Inflammatory macrophage treated with lipopolysaccharide for 4 hours (primary cell): ENCODE results near the gene TMEM130.

Experiments used
- DNase-seq: peaks from one replicate; pipeline ENCODE4 v3.0.0-alpha.2; 2020

The TMEM130 gene

DNA sequence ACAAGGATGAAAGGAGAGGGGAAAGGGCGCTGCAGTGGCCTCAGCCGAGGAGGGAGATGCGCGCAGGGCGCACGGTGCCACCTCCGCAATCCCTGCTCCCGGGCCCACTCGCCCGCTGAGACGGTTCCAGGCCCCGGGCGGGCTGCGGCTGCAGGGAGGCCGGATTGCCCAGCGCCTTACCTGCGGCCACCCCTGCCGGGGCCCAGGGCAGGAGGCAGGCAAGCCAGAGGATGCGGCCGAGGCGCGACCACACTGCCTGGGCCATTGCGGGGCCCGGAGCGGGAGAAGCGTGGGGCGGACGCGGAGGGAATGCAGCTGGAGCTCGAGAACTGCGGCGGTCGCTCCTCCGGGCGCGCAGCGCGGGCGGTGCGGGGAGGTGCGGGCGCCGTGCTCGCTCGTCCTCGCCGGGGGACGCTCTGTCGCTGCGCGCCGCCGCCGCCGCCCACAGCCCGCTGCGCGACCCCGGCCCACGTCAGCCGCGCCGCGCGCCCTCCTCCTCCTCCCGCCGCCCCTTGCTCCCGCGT is at the start of gene TMEM130:
TMEM130 (minus strand) TSS at position 418 of the 524 bp plus-strand sequence; CDS start at position 265, 153 bp downstream.
- no peak for DNase-seq

- no peak for DNase-seq
Observed at GRCh38 chr7:98917331-98917730, 47.5 kb upstream of the TMEM130 start.

DNA sequence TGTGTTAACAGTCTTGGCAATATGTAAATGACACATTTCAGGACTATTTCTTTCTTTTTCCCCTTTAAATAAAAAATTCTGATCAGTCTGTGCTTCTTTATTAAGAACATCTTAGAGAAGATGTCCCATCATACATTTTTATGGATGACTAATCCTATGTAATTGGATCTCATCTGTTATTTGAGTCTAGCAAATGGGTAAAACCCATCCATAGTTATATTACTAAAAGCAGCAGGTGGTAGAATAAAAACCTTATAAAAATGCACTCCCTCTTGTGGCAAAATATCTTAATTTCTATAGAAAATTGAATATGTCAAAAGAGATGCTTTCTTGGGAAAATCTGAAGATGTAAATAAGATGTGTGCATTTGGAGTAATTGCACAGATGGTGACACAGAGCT is 43.8 kb upstream of the TMEM130 start:
- no peak for DNase-seq

- DNase-seq: no peak
Observed at GRCh38 chr7:98913026-98913425, 43.2 kb upstream of the TMEM130 start.

DNA sequence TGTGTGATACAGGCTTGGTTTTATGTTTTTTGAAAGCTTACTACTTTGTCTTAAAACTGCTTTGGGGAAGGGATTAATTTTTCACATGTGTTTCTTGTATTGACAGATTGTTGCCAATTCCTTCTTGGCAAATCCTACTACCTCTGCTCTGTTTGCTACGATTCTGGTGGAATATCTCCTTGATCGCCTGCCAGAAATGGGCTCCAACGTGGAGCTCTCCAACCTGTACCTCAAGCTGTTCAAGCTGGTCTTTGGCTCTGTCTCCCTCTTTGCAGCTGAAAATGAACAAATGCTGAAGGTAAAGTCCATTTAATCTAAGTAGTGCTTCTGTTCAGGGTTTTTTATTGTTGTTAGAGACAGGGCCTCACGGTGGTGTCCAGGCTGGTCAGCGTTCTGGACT is 42.1 kb upstream of the TMEM130 start:
- no peak for DNase-seq

GRCh38 chr7:98910427-98910826 is 40.6 kb upstream of the TMEM130 start:
- DNase-seq: no peak

GRCh38 chr7:98909487-98909886 is 39.7 kb upstream of the TMEM130 start:
- DNase-seq: no peak

GRCh38 chr7:98908585-98908984 is 38.8 kb upstream of the TMEM130 start:
- DNase-seq: no peak

DNA sequence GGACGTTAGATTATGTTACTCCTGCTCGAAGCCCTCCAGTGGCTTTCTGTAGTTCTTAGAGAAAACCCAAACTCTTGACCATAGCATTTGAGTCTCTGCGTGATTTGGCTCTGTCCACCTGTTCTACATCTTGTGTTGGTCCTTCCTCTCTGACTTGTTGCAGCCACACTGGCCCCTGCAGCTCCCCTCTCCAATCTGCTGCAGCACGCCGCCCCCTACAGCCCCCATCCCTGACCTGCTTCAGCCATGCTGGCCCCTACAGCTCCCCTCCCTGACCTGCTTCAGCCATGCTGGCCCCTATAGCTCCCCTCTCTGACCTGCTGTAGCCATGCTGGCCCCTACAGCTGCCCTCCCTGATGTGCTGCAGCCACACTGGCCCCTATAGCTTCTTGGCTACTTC is 37.8 kb upstream of the TMEM130 start:
- no peak for DNase-seq

GRCh38 chr7:98903246-98903645 is 33.4 kb upstream of the TMEM130 start:
- DNase-seq: no peak

DNA sequence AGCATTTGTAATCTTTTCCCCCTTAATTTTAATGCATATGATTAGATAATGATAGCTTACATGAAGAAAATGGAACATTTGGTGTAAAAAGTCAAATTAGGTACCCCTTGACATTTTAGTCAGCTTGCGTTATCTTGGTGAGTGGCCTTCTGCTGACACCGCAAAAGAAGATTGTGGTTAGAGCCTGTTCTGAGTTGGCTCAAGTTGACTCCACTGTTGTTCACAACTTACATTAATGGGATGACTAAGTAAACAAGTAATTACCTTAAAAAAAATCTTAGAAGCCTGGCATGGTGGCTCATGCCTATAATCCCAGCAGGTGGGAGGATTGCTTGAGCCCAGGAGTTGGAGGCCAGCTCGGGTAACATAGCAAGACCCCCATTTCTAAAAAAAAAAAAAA is 32.7 kb upstream of the TMEM130 start:
- DNase-seq: no peak

- DNase-seq: no peak
Observed at GRCh38 chr7:98900815-98901214, 31.0 kb upstream of the TMEM130 start.

DNA sequence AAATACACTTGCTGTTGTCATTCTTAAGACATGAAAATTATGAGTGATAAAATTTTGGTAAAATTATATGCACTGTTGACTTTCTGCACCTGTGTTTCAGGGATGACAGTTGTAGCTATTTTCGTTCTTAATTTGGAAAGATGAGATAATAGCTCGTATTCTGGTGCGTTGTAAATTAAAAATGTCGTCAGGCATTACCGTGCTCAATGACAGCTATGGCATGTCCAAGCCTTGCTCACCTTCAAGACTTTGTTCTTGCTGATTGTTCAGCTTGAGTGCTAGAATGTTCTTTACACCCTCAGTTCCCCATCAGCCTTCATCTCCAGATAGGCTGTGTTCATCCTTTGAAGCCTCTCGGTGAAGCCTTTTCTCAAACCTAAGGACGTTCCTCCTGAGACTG is 30.0 kb upstream of the TMEM130 start:
- no peak for DNase-seq

DNA sequence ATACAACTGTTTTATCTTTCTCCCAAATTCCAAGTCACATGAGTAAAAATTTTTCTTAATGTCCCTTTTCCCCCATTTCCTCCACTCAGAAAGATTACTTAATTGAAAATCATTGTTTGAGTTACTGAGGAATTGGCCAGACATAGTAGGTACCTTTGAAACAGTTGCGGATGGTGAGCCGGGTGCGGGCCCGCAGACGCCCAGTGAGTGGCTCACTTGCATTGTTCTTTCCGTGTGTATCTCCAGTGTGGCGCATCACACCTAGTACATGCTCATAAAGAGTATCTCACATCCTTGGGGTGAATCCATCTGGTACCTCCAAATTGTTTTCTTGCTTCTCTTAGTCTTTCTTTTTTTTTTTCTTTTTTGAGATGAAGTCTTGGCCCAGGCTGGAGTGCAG is 22.8 kb upstream of the TMEM130 start:
- no peak for DNase-seq

GRCh38 chr7:98887038-98887437 is 17.2 kb upstream of the TMEM130 start:
- no peak for DNase-seq

- no peak for DNase-seq
Observed at GRCh38 chr7:98884416-98884815, 14.6 kb upstream of the TMEM130 start.

GRCh38 chr7:98881561-98882315 is 11.9 kb upstream of the TMEM130 start:
- DNase-seq: no peak

DNA sequence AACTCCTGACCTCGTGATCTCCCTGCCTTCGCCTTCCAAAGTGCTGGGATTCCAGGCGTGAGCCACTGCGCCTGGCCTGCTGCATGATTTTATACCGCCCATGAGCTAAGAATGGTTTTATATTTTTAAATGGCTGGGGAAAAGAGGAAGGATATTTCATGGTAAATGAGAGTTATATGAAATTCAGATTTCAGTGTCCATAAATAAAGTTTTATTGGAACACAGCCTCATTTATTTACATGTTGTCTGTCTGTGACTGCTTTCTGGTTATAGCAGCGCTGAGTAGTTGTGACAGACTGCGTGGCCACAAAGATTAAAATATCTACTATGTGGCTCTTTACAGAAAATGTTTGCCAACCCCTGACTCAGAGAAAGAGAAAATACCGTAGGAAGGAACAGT is 10.7 kb upstream of the TMEM130 start:
- no peak for DNase-seq

- no peak for DNase-seq
Observed at GRCh38 chr7:98879979-98880315, 10.1 kb upstream of the TMEM130 start.

DNA sequence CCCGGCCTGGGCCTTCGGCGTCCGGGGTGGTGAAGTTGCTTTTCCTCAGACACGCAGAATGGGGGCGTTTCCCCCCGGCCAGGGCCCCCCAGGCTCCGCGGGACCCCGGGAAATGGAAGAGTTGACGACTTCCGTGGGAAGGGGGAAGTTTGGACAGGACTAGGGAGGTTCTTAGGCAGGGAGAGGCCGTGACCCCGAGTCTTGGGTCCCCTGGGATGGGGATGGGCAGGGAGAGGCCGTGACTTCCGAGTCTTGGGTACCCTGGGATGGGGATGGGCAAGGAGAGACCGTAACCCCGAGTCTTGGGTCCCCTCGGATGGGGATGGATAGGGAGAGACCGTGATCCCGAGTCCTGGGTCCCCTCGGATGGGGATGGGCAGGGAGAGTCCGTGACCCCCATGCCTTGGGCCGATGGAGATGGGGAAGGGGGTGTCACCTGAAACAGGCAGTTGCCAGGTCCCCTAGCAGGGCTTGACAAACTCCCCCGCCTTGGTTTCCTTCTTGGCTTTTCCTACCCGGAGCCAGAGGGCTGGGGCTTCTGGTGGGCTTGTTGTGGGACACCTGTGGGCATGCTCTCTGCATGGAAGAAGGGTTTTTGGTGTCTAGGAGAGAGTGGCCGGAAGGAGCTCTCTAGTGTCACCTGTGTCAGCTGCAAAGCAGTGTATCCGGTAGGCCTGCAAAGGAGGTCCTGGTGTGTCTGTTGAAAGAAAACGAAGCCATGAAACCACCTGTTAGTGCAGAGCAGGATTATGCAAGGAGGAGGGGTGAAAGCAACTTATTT is 9.6 kb upstream of the TMEM130 start:
- peak; percentile 30 for DNase-seq

GRCh38 chr7:98878365-98879197 is 8.8 kb upstream of the TMEM130 start, which contains the start of gene TRRAP:
Gene TRRAP, plus strand, starts transcription at chr7:98878532. Its CDS starts 2,619 bp downstream, at chr7:98881151.
- DNase-seq: peak; percentile 66

GRCh38 chr7:98877692-98878364 is 8.0 kb upstream of the TMEM130 start:
- DNase-seq: no peak

- no peak for DNase-seq
Observed at GRCh38 chr7:98877146-98877545, 7.3 kb upstream of the TMEM130 start.
